H1 (cell line): ENCODE data around the gene BPIFA2. TPM values are rescaled to one million over a fixed set of nuclear protein-coding genes. Genes with fewer than 3 reads are reported as not detected.

ENCODE experiments used
- GTF2F1 ChIP-seq: IDR thresholded peaks from 2 replicates; pipeline ENCODE4 v1.6.1; 2012; ENCODE audit warnings: low read depth, low read length, improper control_type of control experiment, borderline replicate concordance
- SP2 ChIP-seq: IDR thresholded peaks from 2 replicates; pipeline ENCODE4 v1.6.1; 2012; ENCODE audit warnings: mild to moderate bottlenecking, low read length, inconsistent platforms
- TBP ChIP-seq: IDR thresholded peaks from 2 replicates; pipeline ENCODE4 v1.6.1; 2011; ENCODE audit warnings: low read depth, low read length, improper control_type of control experiment
- TCF12 ChIP-seq: IDR thresholded peaks from 2 replicates; pipeline ENCODE4 v1.6.1; 2011; ENCODE audit warnings: low read depth, mild to moderate bottlenecking, low read length
- polyA plus RNA-seq, 7 experiments: library from polyadenylated mRNA; depleted of rRNA in 3 of 7; stranded (reverse) in 5 of 7; unstranded in 2 of 7; fragments of >200 nt in 5 of 7; fragments of 200-250 nt in 2 of 7; gene quantifications; 1 replicate in 5 of 7; 2 replicates in 1 of 7; 4 replicates in 1 of 7; pipeline versions ENCODE4 v1.2.1 to v1.2.3, GENCODE V29; 2011 to 2013; ENCODE audit warnings: missing spikeins in 2 of 7, mixed read lengths in 2 of 7
- total RNA-seq: library from RNA; stranded (reverse); fragmentation: NEBNext Ultra II Directional; extraction: Animal tissue kit (Norgen Biotek cat#: 25700); gene quantifications from 2 replicates; pipeline ENCODE4 v1.2.1, GENCODE V29; 2021

Gene BPIFA2
- total and polyA plus RNA-seq, 2 of the 8 experiments (the other 6 are each of a cell fraction or from before 2014, with no cell fraction given): not detected

DNA sequence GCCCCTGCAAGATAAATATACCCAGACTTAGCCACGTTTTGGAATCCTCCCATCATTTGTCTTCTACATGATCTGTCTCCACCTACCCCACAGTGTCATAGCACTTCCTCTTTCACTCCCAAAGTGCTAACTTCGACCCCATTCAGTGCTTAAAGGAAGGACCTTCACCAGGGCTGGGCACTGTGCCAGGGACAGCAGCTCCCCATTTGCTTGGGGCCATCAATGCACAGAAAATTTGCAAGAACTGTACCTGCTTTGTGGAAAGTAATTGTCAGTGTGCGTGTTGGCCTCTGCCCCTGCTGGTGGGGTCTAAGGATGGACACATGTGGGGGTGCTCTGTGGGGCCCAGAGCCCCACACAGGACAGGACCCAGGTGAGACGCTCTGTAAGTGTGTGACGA is 5.2 kb upstream of the BPIFA2 start (continued):
- no peak for TF ChIP-seq TBP
- TF ChIP-seq GTF2F1: no peak
- no peak for TF ChIP-seq TCF12
- TF ChIP-seq SP2: no peak
